Ishikawa (cell line): ENCODE data around the gene PHF20.

Experiments
- CEBPB ChIP-seq: IDR thresholded peaks from 2 replicates; pipeline ENCODE4 v1.6.1; 2012
- CREB1 ChIP-seq: IDR thresholded peaks from 2 replicates; pipeline ENCODE4 v1.6.1; 2012; ENCODE audit warnings: low read depth
- EGR1 ChIP-seq: IDR thresholded peaks from 2 replicates; pipeline ENCODE4 v1.6.1; 2012
- EP300 ChIP-seq: IDR thresholded peaks from 2 replicates; pipeline ENCODE4 v1.6.1; 2012; ENCODE audit warnings: borderline replicate concordance
- FOXM1 ChIP-seq: IDR thresholded peaks from 2 replicates; pipeline ENCODE4 v1.6.1; 2012; ENCODE audit warnings: low read depth, borderline replicate concordance
- MAX ChIP-seq: IDR thresholded peaks from 2 replicates; pipeline ENCODE4 v1.6.1; 2012
- NFIC ChIP-seq: IDR thresholded peaks from 2 replicates; pipeline ENCODE4 v1.6.1; 2012
- RAD21 ChIP-seq: IDR thresholded peaks from 2 replicates; pipeline ENCODE4 v1.6.1; 2012; ENCODE audit warnings: low read depth
- REST ChIP-seq: IDR thresholded peaks from 2 replicates; pipeline ENCODE4 v1.6.1; 2012; ENCODE audit warnings: low read depth, mild to moderate bottlenecking
- TAF1 ChIP-seq: IDR thresholded peaks from 2 replicates; pipeline ENCODE4 v1.6.1; 2012; ENCODE audit warnings: low read depth, mild to moderate bottlenecking
- TCF12 ChIP-seq: IDR thresholded peaks from 2 replicates; pipeline ENCODE4 v1.6.1; 2012; ENCODE audit warnings: low read depth
- TEAD4 ChIP-seq: IDR thresholded peaks from 2 replicates; pipeline ENCODE4 v1.6.1; 2012
- USF1 ChIP-seq: IDR thresholded peaks from 2 replicates; pipeline ENCODE4 v1.6.1; 2012
- YY1 ChIP-seq: IDR thresholded peaks from 2 replicates; pipeline ENCODE4 v1.6.1; 2012; ENCODE audit warnings: low read depth
- ZBTB7A ChIP-seq: IDR thresholded peaks from 2 replicates; pipeline ENCODE4 v1.6.1; 2012; ENCODE audit warnings: low read depth

Gene PHF20

GRCh38 chr20:35738410-35739179 is 33.2 kb upstream of the PHF20 start:
- TF ChIP-seq TEAD4, result no peak
- TF ChIP-seq CEBPB, result no peak
- no peak for TF ChIP-seq MAX
- no peak for TF ChIP-seq TAF1

GRCh38 chr20:35739294-35740163 is 32.3 kb upstream of the PHF20 start:
- TF ChIP-seq TCF12 (no peak), RAD21 (no peak), MAX (no peak), TEAD4 (no peak), YY1 (no peak), EGR1 (no peak), REST (no peak), USF1 (no peak), TAF1 (no peak), FOXM1 (no peak), CREB1 (no peak), NFIC (no peak), ZBTB7A (no peak), CEBPB (no peak), EP300 (no peak)

- TF ChIP-seq YY1 (peak; percentile 97), MAX (peak; percentile 95), CREB1 (peak; percentile 81), TCF12 (peak; percentile 68; the same call in 1 of the 2 replicates), USF1 (peak; percentile 17; the same call in 1 of the 2 replicates), TAF1 (peak; percentile 91), ZBTB7A (0 out of 2 replicates have a peak, but pooled peaks have one; percentile 46), TEAD4 (peak; percentile 60), FOXM1 (0 out of 2 replicates have a peak, but pooled peaks have one; percentile 35), RAD21 (no peak), CEBPB (peak; percentile 100), NFIC (no peak), EGR1 (peak; percentile 96), EP300 (peak; percentile 40; the same call in 1 of the 2 replicates), REST (peak; percentile 7; the same call in 1 of the 2 replicates)
Measured at GRCh38 chr20:35741892-35742740, 29.7 kb upstream of the PHF20 start, which contains the start of gene RBM39. Gene RBM39 (minus strand): TSS chr20:35742260. CDS start chr20:35740874, 1,386 bp downstream.

- 0 out of 2 replicates have a peak, but pooled peaks have one; percentile 2 for TF ChIP-seq ZBTB7A
- TF ChIP-seq EGR1, result no peak
Measured at GRCh38 chr20:35742741-35743523, 28.9 kb upstream of the PHF20 start.
